PFSK-1 (cell line): ENCODE data around the gene ODC1.

Experiments
- FOXP2 ChIP-seq: optimal IDR thresholded peaks from 2 replicates; pipeline ENCODE3; 2011; ENCODE audit warnings: borderline replicate concordance, control low read depth, inconsistent platforms; ENCODE audit not compliant: insufficient read depth; ENCODE audit errors: extremely low read length, extremely low read depth
- POLR2AphosphoS5 ChIP-seq: IDR thresholded peaks from 2 replicates; pipeline ENCODE4 v1.6.1; 2012; ENCODE audit warnings: low read depth, mild to moderate bottlenecking, control low read depth, low read length, moderate library complexity
- SIN3A ChIP-seq: IDR thresholded peaks from 2 replicates; pipeline ENCODE4 v1.6.1; 2012; ENCODE audit warnings: mild to moderate bottlenecking, low read length, moderate library complexity, borderline replicate concordance; ENCODE audit not compliant: insufficient read depth
- TAF1 ChIP-seq: IDR thresholded peaks from 2 replicates; pipeline ENCODE4 v1.6.1; 2012; ENCODE audit warnings: low read length, control low read depth, borderline replicate concordance; ENCODE audit not compliant: insufficient read depth
- TF ChIP-seq, protein P1 (sequence below), 2 experiments: IDR thresholded peaks; 2 replicates each; pipeline versions ENCODE4 v1.6.1 to v1.8.0; 2011 to 2012; ENCODE audit warnings: low read depth in 2 of 2, low read length in 2 of 2, control low read depth in 1 of 2, inconsistent platforms in 1 of 2, mild to moderate bottlenecking in 1 of 2, moderate library complexity in 1 of 2; ENCODE audit not compliant: insufficient read depth in 1 of 2

DNA sequence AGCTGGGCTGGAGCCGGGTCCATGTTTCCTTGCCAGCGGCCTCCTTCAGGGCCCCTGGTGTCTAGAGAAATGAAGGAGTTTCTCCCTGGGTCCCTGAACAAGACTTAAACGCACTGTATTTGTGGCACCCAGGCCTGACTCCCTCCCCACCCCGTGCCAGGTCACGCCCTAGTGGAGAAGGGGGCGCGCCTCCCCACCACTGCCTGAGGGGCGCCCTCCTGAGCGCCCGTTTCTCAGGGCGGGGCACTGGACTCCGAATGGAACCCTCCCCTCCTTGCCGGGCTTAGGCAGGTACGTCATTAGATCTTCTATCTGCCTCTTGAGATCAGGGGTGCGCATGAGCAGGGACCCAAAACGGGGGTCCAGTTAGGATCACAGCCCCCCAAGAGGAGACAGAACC is 16.3 kb downstream of the ODC1 start:
- TF ChIP-seq TAF1 = no peak
- TF ChIP-seq POLR2AphosphoS5 = no peak
- TF ChIP-seq, protein P1, sequence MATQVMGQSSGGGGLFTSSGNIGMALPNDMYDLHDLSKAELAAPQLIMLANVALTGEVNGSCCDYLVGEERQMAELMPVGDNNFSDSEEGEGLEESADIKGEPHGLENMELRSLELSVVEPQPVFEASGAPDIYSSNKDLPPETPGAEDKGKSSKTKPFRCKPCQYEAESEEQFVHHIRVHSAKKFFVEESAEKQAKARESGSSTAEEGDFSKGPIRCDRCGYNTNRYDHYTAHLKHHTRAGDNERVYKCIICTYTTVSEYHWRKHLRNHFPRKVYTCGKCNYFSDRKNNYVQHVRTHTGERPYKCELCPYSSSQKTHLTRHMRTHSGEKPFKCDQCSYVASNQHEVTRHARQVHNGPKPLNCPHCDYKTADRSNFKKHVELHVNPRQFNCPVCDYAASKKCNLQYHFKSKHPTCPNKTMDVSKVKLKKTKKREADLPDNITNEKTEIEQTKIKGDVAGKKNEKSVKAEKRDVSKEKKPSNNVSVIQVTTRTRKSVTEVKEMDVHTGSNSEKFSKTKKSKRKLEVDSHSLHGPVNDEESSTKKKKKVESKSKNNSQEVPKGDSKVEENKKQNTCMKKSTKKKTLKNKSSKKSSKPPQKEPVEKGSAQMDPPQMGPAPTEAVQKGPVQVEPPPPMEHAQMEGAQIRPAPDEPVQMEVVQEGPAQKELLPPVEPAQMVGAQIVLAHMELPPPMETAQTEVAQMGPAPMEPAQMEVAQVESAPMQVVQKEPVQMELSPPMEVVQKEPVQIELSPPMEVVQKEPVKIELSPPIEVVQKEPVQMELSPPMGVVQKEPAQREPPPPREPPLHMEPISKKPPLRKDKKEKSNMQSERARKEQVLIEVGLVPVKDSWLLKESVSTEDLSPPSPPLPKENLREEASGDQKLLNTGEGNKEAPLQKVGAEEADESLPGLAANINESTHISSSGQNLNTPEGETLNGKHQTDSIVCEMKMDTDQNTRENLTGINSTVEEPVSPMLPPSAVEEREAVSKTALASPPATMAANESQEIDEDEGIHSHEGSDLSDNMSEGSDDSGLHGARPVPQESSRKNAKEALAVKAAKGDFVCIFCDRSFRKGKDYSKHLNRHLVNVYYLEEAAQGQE (IDR thresholded peaks at IDR 0.05; ENCODE audit: insufficient read depth in 1 of 2, low read depth in 2 of 2, low read length in 2 of 2) = no peak
- TF ChIP-seq SIN3A = no peak
- no peak for TF ChIP-seq FOXP2
